GM12874 (cell line): ENCODE measurements around the gene ANXA6.

Experiments
- TF ChIP-seq, protein P1 (sequence below): IDR thresholded peaks from 2 replicates; pipeline ENCODE4 v1.5.1; 2011; ENCODE audit warnings: low read depth, mild to moderate bottlenecking, control low read depth, low read length, moderate library complexity; ENCODE audit not compliant: insufficient read depth

ANXA6 gene

DNA sequence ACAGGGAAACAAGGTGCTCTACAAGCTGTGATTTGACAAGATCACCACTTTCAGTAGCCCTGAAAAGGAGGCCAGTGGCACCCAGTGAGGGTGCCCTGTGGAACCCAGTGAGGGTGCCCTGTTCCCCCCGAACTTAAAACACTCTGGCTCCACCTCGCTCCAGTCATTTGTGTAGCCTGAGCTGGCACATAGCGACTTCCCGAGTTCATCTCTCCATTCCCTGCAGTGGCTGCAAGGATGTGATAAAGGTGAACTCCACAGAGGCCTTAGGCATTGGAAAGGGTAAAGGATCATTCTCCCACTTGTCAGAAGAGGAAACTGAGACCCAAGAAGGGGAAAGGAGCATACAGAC lies 21.9 kb upstream of the ANXA6 start:
- TF ChIP-seq, protein P1, sequence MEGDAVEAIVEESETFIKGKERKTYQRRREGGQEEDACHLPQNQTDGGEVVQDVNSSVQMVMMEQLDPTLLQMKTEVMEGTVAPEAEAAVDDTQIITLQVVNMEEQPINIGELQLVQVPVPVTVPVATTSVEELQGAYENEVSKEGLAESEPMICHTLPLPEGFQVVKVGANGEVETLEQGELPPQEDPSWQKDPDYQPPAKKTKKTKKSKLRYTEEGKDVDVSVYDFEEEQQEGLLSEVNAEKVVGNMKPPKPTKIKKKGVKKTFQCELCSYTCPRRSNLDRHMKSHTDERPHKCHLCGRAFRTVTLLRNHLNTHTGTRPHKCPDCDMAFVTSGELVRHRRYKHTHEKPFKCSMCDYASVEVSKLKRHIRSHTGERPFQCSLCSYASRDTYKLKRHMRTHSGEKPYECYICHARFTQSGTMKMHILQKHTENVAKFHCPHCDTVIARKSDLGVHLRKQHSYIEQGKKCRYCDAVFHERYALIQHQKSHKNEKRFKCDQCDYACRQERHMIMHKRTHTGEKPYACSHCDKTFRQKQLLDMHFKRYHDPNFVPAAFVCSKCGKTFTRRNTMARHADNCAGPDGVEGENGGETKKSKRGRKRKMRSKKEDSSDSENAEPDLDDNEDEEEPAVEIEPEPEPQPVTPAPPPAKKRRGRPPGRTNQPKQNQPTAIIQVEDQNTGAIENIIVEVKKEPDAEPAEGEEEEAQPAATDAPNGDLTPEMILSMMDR, result no peak

DNA sequence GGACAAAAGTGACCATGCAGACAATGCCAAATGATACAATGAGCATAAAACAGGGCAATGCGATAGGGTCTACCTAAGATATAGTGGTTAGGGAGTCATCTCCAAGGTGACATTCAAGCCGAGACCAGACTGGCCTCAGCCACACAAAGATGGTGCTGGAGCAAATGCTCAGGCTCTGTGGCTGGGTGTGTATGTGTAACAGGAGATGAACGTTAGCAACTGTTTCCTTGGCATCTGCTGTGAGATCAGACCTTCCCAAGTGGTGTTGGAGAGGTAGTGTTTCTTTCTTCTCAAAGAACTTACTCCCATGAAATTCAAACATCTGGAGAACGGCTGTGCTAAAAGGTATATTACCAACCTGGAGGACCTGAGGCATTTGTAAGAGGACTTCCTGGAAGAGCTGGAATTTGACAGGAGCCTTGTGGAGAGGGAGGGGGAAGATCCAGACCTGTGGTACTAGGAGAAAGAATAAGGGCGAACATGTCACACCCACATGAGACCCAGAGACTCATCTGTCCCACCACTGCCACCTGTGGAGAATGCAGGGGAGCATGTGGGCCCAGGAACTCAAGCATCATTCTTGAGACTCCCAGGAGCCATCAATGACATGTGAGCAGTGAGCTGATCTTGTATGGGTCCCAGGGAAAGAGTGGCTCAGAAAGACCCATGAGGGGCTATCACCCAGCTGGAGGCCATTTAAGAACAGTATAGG lies 21.4 kb upstream of the ANXA6 start:
- TF ChIP-seq, protein P1, result no peak

DNA sequence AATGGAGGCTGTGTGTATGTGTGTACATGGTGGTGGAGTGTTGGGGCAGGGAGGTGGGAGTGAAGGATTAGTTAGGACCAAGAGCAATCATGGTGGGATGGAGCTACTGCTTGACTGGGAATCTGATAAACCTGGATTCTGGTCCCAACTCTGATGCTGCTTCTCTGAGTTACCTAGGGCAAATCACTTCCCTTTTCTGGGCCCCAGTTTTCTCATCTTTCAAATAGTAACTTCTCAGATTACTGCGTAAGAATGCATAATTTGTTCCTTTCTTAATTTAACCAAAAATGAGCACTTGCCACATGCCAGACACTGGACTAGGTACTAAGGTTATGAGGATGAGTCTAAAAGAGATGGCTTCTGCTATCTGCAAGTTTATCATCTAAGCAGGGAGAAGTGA lies 20.8 kb upstream of the ANXA6 start:
- TF ChIP-seq, protein P1, result no peak

DNA sequence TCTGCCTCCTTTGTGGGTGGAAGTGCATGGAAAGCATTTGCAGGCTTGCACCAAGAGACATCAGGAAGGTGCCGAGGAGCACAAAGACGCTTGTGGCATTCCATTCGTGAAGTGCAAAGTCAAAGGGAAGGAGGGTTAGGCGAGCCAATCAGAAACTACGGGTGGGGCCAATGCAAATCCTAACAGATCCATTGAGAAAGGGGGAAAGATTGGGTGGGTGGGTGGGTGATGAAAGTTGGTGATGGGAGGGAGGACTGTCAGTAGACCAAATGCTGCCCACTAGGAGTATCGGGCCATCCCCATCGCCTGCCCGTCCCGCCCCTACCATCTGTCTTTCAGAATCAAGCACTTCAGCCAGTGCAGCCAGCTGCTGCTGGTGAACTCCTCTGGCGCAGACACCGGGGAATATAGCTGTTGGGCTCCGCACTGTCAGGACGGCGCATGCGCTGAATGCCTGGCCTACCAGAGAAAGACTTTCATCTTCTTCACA lies 17.1 kb upstream of the ANXA6 start:
- TF ChIP-seq, protein P1, result no peak

DNA sequence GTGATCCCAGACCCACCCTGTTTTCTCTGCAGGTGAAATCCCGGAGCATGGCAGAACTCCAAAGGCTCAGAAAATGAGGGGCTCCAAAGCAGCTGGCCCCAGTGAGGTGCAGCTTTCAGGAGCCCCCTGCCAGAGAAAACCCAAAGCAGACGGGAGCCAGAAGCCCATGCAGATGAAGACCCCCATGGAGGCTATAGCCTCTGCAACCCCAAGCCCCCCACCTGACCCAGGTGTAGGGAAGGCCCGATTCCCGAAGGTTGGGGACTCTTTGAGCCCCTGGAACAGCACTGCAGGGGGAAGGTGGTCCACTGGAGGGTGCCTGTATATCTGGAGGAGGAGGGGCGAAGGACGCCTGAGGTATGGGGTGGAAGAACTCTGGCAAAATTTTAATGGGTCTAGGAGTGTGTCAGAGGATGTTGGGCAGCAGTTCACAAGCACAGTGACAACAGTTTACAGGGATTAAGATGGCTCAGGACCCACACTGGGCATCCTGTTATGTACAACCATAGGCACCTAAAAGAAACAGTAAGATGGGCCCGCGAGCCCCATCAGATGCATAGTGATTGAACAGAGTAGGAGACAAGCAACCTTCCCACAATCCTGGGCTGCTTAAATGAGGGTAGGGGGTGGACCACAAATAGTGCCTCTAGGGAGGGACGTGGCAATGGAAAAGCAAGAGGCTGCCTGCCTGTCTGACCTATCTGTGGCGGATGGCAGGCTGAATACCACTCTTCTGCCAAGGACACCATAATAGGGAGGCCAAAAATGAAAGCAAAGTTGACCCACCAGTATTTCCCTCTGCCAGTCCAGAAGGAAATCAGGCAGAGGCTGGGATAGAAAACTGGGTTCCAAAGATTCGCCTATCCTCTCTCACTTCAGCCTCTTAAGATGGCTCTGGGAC lies 16.4 kb upstream of the ANXA6 start:
- TF ChIP-seq, protein P1, result no peak

DNA sequence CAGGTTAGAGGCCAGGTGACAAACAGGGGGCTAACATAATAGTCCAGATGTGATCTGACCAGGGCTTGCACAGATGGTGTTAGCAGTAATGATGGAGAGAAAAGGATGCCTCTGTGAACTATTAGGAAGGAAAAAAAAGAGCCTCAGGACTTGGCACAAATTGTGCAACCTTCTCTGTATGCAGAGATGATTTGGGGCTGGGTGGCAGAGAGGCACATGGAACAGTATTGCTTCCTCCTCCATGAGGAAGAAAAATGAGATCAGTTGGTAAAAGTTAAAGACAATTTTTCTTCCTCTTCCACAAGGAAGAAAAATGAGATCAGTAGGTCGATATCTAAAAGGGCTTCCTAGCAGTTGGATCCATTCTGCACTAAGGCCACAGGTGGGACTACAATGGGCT lies 13.9 kb upstream of the ANXA6 start:
- TF ChIP-seq, protein P1, result no peak

DNA sequence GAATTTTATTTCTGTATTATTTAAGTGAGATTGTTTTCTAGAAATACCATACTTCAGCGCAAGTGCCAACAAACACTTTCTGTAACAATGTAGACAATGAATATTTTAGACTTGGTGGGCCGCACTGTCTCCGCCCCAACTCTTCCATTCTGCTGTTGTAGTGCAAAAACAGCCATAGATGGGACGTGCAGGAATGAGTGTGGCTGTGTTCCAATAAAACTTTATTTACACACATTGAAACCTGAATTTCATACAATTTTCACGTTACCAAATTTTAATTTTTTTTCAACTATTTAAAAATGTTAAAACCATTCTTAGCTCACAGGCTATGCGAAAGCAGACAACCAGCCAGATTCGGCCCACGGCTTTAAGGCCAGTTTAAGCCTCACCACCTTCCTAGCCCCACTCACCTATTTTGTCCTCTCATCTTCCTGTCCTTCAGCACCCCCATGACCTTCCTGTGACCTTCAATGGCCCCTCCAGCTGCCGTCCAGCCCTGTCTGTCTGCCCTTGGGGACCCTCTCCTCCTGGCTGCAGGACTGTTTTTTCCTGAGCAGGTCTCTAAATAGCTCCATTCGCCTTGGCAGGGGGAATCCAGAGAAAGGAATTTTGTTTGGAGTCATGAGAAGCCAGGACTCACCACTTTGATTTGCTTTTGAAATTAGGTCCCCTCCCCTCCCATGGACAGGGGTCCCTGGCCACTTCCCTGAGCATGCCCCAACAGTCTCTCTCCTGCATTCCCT lies 11.2 kb upstream of the ANXA6 start:
- TF ChIP-seq, protein P1, result no peak
